NCI-H69 (cell line): ENCODE measurements around the gene KLHL40.
A peak's percentile ranks its signal among the peaks of the same experiment; 100 is the strongest.

Experiments used
- DNase-seq: peaks from one replicate; lab custom pipeline; 2025; lab: John Stamatoyannopoulos, UW

KLHL40 gene

DNA sequence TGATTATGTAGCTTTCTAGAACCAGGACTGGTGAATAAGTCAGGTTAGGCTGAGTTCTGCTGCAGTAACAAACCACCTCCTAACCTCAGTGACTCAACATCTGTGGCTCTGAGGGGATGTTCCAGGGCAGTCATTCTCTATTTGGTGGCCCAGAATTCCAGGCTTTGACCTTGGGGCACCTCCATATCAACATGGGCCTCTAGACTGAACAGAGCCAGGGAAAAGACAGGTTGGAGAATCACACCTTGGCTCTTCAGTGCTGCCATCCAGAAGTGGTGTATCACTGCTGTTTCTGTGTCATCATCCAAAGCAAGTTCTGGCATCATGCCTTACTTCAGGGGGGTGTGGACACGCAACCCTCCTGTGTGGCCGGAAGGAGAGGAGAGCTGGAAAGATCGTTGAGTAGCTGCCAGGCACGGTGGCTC is 16.5 kb upstream of the KLHL40 start:
- no peak for DNase-seq

DNA sequence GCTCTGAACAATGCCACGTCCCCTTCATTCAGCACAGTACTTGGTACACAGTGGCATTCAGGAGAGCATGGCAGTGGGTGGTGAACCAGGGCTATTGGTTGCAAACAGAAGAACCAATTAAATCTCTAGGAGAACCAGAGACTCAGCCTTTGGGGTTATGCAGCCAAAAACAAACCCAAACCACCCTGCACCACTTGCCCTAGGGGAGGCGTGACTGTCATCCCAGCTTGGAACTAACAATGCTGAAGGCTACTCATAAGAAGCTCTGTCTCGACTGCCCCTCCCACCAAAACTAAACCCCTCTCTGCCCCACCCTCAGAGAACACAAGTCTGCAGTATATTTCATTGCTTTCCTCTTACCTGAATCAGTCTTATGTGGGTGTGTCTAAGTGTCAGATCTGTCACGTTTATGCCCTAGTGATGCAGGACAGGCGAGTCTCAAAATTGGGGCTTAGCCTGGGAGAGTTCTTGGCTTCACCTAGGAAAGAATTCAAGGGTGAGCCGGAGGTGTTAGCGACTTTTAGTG is 15.2 kb upstream of the KLHL40 start:
- DNase-seq, result no peak

DNA sequence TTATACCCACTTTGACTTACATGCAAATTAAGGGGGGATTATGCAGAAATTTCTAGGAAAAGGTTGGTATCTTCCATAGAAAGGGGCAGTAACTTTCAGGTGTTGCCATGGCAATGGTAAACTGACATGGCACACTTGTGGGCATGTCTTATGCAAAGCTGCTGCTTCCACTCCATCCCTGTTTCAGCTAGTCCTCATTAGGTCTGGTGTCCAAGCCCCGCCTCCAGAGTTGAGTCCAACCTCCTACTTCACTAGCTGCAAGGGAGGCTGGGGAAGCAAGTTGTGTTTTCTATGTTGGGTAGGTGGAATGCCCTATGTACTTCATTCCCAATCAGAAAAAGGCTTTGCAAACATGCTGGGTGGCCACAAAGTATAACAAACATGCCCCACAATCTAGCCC is 14.7 kb upstream of the KLHL40 start:
- no peak for DNase-seq

DNA sequence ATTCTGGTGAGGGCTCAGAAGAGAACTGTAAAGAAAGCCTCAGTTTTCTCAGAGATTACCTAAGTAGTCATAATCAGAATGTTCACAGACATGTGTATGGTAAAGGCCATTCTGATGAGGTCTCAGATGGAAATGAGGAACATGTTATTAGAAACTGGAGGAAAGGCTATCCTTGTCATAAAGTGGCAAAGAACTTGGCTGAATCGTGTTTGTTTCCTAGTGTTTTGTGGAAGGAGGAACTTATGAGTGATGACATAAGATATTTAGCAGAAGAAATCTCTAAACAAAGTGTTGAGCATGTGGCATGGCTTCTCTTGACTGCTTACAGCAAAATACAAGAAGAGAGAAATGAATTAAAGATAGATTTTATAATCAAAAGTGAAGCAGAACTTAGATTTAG is 12.8 kb upstream of the KLHL40 start:
- DNase-seq, result no peak

DNA sequence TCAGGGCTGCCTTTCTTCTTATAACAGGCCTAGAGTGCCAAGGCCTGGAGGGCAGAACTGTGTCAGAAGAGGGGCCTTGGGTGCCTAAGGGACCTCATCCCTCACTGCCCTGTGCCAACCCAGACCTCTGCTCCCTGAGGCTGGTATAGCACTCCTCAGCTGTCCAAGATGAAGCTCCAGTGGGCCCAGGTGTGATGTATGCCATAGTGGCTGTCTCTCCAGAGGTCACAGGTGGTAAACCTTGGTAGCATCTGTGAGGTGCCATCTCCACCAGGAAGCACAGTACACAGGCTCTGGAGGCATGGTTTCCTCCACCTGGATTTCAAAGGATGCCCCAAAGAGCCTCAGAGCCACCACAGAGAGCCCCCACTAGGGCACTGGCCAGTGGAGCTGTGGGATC is 12.3 kb upstream of the KLHL40 start:
- DNase-seq, result no peak

DNA sequence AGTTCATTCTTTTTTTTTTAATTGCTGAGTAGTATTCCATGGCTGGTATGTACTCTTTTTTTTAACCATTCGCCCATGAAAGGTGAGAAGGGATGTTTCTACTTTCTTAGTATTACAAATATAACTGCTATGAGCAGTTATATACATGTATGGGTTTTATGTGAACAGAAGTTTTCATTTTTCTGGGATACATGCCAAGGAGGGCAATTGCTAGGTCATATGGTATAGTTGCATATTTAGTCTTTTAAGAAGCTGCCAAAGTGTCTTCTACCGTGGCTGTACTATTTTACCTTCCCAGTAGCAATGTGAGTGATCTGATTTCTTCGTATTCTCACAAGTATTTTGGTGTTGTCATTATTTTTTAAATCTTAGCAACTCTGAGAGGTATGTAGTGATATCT is 11.2 kb upstream of the KLHL40 start:
- peak; percentile 23 for DNase-seq

DNA sequence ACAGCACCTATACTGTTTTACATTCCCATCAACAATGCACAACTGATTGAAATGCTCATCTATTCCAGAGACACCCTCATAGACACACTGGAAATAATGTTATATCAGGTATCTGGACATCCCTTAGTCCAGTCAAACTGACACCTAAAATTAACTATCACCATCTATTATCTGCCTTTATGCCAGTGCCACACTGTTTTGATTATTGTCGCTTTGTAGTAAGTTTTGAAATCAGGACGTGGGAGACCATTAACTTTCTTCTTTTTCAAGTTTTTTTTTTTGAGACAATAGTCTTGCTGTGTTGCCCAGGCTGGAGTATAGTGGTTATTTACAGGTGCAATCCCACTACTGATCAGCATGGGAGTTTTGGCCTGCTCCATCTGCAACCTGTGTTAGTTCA is 9.4 kb upstream of the KLHL40 start:
- DNase-seq, result no peak

DNA sequence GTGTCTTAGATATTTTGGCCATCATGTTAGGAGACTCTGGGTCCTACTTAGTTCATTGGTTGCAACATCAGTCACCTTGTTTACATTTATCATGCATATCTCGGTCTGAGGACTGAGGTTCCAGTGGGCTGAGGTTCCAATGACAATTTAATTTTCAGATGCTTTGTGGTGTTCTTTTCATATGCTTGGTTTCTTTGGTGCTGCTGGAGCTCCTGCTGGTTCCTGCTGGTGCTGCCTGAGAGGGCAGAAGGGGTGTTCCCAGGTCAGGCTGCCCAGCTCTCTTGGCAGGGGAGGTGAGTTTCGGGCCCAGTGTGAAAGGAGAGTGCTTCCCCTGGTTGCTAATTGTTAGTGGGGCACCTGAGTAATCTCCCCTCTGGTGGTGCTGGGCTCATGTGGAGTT is 6.9 kb upstream of the KLHL40 start:
- no peak for DNase-seq

DNA sequence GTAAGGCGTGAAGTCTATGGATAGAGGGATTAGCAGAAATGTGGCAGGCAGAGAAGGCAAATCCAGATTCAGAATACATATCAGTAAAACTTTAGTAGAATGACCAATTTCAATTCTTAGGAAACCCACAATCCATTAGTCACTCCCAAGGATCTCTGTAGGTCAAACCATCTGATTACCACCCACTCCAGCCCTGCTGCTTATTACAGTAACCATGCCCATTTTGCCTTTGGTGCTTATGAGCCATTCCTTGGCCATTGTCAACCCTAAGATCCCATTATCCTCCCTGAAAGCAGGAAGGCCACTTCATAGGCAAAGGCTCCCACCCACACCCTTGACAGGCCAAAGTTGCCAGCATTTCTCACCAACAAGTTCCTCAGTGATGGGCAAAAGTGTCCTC is 5.1 kb upstream of the KLHL40 start:
- DNase-seq, result no peak

DNA sequence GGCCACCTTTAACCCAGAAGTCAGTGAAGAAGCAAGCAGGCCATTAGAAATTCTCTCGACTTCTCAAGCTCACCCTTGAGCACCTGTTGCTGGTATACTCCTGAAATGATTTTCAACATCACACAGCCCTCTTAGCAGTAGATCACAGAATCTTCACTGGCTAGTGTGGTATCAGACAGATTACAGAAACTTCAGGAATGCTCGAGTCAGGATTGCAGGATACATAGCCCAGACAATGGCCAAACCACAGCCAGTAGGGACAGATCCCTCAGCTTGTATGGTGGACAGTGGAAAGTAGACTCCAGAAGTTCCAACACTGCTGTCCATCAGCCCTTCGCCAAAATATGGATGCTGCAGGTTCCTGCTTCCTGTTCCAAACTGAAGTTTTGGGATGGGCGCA is 4.5 kb upstream of the KLHL40 start:
- no peak for DNase-seq

DNA sequence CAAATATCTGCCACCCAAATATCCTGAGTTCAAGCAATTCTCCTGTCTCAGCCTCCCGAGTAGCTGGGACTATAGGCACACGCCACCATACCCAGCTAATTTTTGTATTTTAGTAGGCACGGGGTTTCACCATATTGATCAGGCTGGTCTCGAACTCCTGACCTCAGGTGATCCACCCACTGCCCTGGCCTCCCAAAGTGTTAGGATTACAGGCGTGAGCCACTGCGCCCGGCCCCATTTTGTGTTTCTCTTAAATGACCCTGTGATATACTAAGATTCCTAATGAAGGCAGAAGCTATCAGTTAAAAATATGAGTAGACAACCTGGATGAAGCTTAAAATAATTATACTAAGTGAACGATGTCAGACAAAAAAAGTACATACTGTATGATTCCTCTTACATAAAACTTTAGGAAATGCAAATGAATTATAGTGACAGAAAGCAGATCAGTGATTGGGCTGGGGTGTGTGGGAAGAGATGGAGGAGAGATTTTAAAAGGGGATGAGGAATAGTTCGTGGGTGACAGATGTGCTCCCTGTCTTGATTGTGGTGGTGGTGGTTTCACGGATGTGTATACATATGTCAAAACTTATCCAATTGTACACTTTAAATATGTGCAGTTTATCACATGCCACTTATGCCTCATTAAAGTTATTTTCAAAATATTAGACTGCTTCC is 3.8 kb upstream of the KLHL40 start:
- DNase-seq, result no peak

DNA sequence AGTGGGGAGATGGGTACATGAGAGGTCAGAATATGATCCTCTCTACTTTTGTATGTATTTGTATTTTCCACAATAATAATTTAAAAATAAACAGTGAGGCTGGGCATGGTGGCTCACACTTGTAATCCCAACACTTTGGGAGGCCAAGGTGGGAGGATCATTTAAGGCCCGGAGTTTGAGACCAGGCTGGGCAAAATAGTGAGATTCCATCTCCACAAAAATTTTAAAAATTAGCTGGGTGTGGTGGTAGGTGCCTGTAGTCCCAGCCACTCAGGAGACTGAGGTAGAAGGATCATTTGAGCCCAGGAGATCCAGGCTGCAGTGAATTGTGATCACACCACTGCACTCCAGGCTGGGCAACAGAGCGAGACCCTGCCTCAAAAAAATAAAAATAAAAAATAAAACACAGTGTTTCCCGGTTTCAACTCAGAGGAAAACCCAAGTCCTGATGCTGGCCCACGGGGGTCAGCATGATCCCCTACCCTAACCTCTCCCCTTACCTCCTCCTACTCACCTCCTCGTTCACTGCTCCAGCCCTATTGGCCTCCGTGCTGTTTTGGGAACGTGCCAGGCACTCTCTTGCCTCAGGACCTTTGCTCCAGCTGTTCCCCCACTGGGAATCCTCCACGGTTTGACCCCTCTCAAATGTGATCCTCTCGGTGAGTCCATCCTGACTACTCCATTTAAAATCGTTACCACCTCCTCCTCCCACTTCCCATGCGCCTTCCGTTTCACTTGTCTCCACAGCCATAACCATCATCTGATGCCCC is 2.9 kb upstream of the KLHL40 start:
- DNase-seq, result no peak

DNA sequence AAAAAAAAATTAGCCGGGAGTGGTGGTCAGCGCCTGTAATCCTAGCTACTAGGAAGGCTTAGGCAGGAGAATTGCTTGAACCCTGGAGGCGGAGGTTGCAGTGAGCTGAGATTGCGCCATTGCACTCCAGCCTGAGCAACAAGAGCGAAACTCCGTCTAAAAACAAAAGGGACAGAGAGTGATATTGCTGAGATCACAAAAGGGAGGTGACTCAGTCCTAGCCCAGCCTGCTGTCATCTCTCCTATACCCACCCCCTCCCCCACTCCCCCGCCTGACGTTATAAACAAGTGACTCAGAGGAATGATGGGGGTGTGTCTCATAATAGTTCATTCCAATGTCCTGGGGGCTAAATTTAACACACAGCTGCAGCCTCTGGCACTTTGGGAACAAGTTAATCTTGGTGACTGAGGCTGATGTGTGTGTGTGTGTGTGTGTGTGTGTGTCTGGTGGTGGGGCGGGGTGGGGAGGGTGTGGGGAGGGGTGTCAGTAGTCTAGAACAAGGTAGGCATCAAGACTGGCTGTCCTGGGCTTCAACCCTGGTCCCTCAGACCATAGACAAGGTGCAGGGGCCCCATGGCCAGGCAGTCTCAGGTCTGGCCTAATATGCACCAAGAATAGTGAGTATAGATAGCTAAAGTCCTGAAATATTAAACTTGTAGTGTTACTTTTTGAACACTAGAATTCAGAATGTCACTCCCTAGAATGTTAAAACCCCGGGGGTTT is 1.3 kb upstream of the KLHL40 start:
- DNase-seq, result peak; percentile 61

DNA sequence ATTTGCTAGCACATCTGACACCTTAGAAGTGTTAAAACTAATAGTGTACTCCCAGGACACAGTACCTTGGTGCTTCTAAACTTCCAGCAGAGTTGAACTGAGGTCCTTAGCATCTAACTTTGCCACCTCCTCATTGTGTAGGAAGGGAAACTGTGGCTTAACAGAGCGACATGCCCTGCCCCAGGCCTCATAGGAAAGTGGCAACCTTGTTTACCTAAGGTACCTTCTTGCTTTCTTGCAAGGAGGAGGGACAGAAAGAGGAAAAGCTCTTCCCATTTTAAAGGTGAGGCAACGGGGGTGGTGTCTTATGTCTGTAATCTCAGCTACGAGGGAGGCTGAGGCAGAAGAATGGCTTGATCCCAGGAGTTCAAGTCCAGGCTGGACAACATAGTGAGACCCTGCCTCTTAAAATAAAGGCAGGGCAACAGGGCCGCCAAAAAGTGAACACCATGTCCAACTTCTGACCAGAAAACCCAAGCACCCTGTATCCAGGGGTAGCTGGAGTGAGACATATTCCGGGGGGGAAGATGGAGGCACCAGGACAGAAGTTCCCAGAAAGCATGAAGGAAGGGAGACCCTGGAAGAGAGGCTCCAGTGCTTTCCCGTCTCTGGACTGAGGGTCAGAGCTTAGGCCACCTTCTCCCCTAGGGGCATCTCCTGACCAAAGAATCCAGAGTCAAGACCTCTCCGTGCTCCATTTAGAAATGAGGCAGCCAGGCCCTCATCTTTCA is 540 bp upstream of the KLHL40 start:
- DNase-seq, result no peak

DNA sequence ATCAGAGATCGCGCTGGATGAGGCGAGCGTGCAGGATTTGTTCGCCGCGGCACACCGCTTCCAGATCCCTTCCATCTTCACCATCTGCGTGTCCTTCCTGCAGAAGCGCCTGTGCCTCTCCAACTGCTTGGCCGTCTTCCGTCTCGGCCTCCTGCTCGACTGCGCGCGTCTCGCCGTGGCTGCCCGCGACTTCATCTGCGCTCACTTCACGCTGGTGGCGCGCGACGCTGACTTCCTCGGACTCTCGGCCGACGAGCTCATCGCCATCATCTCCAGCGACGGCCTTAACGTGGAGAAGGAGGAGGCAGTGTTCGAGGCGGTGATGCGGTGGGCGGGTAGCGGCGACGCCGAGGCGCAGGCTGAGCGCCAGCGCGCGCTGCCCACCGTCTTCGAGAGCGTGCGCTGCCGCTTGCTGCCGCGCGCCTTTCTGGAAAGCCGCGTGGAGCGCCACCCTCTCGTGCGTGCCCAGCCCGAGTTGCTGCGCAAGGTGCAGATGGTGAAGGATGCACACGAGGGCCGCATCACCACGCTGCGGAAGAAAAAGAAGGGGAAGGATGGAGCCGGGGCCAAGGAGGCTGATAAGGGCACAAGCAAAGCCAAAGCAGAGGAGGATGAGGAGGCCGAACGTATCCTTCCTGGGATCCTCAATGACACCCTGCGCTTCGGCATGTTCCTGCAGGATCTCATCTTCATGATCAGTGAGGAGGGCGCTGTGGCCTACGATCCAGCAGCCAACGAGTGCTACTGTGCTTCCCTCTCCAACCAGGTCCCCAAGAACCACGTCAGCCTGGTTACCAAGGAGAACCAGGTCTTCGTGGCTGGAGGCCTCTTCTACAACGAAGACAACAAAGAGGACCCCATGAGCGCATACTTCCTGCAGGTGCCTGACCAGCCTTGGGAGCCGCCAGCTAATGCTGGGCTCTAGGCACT is 819 bp downstream of the KLHL40 start:
- no peak for DNase-seq

DNA sequence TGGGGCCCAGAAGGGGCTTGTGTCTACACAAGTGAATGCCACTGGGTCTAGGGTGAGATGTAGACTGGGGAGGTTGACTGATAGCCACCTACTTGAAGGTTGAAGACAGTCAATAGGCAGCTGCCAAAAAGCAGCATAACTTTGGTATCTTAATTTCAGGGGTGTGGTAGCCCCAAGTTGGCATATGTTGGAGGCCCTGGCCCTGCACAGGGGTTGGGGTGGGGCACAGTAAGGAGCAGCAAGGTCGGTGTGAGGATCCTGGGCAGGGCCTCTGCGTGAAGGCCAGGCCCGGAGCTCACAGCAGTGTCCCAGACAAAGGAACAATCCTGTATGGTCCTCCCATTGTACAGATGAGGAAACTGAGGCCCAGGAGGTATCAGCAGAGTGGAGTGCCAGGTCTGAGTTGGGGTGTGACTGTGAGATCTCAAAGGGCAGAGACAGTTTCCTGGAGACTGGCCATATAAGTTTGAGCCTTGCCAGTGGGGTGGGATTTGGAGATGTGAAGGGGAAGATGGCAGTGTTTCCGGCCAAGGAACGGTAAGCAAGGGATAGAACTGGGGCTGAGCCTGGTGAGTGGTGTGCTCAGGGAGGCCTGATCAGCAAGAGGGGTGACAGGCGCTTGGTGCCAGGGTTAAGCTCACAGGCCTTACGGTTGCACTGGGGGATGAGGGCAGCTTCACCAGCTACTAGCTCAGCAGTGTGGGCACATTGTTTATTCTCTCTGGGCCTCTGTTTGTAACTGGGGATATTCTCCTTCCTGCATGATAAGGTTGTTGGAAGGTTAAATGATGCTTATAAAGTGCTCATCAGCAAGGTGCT is 1.7 kb downstream of the KLHL40 start:
- no peak for DNase-seq

DNA sequence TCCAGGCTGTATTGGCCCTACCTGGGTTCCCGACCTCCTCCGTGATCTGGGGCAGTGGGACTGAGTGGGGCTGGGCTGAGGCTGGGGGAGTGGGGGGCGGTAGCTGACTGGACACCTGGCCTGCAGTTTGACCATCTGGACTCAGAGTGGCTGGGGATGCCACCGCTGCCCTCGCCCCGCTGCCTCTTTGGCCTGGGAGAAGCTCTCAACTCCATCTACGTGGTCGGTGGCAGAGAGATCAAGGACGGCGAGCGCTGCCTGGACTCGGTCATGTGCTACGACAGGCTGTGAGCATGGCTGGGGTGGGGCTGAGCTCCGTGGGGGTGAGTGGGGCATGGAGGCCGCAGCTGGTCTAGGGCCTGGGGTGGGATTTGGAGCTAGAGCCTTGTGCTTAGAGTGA is 2.7 kb downstream of the KLHL40 start:
- DNase-seq, result no peak

DNA sequence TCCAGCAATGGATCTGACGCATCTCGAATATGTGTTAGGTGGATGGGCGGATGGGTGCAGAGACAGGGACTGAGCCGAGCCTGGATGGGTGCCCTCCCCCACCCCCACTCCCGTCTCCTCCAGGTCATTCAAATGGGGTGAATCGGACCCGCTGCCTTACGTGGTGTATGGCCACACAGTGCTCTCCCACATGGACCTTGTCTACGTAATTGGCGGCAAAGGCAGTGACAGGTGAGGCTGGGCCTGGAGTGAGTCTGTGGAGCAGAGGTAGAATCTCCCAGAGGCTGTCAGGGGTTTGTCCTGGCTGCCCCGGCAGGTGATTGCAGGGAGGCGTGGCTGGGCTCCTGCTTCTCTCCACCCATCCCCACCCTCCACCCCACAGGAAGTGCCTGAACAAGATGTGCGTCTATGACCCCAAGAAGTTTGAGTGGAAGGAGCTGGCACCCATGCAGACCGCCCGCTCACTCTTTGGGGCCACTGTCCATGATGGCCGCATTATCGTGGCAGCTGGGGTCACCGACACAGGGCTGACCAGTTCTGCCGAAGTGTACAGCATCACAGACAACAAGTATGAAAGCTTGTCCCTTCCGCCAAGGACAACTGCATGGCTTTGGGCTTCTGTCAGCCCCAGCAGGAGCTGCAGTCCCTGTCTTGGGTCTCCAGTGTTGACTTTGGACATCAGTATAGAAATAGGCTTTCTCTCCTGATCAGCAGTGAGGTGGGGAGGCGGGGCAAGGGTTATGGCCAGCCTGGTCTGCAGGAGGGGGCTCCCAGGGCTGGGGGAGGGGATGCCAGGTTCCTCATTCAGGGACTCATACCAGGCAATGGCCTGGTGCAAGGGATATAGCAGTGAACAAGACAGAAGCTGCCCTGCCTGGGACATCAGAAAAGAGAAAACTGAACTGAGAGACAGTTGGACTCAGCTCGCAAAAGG is 3.4 kb downstream of the KLHL40 start:
- DNase-seq, result no peak

DNA sequence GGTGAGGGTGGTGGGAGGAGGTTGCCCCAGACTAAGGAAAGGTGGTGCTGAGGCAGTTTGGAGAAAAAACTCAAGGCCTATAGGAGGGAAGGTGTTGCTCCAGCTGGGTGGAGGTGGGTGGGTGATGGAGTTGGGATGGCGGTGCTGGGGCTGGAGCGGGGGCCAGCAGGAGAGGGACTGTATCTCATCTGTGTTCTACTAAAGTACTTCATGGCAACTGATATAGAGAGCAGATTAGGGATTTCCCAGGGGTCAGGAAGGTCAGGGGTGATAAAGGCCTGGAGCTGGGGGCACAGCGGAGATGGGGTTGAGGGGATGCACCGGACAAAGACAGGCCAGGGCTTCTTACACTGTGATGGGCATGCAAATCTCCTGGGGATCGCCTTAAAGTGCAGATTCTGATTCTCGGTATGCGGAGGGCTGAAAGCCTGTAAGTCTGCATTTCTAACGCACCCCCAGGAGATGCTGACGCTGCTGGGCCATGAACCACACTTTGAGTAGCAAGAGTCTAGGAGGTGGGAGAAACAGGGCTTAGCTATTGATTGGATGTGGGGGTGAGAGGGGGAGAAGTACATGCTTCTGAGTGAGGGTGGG is 4.2 kb downstream of the KLHL40 start:
- no peak for DNase-seq
